NOMO-1 treated with DMSO at 0.1 percent for 48 hours (cell line): ENCODE measurements around the gene SLX4.

Experiments used
- DNase-seq: peaks from one replicate; lab custom pipeline; 2025; ENCODE audit not compliant: unreplicated experiment; lab: John Stamatoyannopoulos, UW

SLX4 gene

GRCh38 chr16:3601614-3602319 lies 9.6 kb downstream of the SLX4 start:
- no peak for DNase-seq

- DNase-seq = no peak
Measured at GRCh38 chr16:3599922-3600321, 11.5 kb downstream of the SLX4 start.

GRCh38 chr16:3599121-3599520 lies 12.3 kb downstream of the SLX4 start:
- DNase-seq = no peak

- no peak for DNase-seq
Measured at GRCh38 chr16:3598236-3598635, 13.2 kb downstream of the SLX4 start.

GRCh38 chr16:3597676-3598075 lies 13.7 kb downstream of the SLX4 start:
- DNase-seq = no peak

- no peak for DNase-seq
Measured at GRCh38 chr16:3597226-3597625, 14.2 kb downstream of the SLX4 start.

GRCh38 chr16:3596101-3596861 lies 15.1 kb downstream of the SLX4 start:
- DNase-seq = no peak

- DNase-seq = no peak
Measured at GRCh38 chr16:3595521-3596021, 15.8 kb downstream of the SLX4 start.

GRCh38 chr16:3595110-3595486 lies 16.3 kb downstream of the SLX4 start:
- DNase-seq = no peak

GRCh38 chr16:3594316-3595109 lies 16.9 kb downstream of the SLX4 start:
- no peak for DNase-seq

GRCh38 chr16:3592559-3592958 lies 18.8 kb downstream of the SLX4 start:
- no peak for DNase-seq

- no peak for DNase-seq
Measured at GRCh38 chr16:3591991-3592390, 19.4 kb downstream of the SLX4 start.

- DNase-seq = no peak
Measured at GRCh38 chr16:3591436-3591803, 20.0 kb downstream of the SLX4 start.

- DNase-seq = no peak
Measured at GRCh38 chr16:3590736-3591435, 20.5 kb downstream of the SLX4 start.

- no peak for DNase-seq
Measured at GRCh38 chr16:3589991-3590701, 21.3 kb downstream of the SLX4 start.

GRCh38 chr16:3589441-3589921 lies 21.9 kb downstream of the SLX4 start:
- no peak for DNase-seq

GRCh38 chr16:3589001-3589400 lies 22.4 kb downstream of the SLX4 start:
- no peak for DNase-seq

- DNase-seq = no peak
Measured at GRCh38 chr16:3587547-3588110, 23.8 kb downstream of the SLX4 start.

- no peak for DNase-seq
Measured at GRCh38 chr16:3584412-3584811, 27.0 kb downstream of the SLX4 start.
